ENCODE measurements around the gene SLC19A1.

Gene SLC19A1

GRCh38 chr21:45488931-45489721 lies 53.1 kb downstream of the SLC19A1 start:
- DNase-seq, result no peak

- DNase-seq, result no peak
Observed at GRCh38 chr21:45487891-45488600, 54.2 kb downstream of the SLC19A1 start.

GRCh38 chr21:45487161-45487806 lies 55.0 kb downstream of the SLC19A1 start:
- no peak for DNase-seq

- no peak for DNase-seq
Observed at GRCh38 chr21:45486443-45487160, 55.6 kb downstream of the SLC19A1 start.

- DNase-seq, result no peak
Observed at GRCh38 chr21:45485686-45486442, 56.4 kb downstream of the SLC19A1 start.

- DNase-seq, result no peak
Observed at GRCh38 chr21:45484318-45484717, 57.9 kb downstream of the SLC19A1 start.

- no peak for DNase-seq
Observed at GRCh38 chr21:45482899-45483821, 59.1 kb downstream of the SLC19A1 start.

GRCh38 chr21:45481977-45482898 lies 60.0 kb downstream of the SLC19A1 start:
- no peak for DNase-seq

- DNase-seq, result no peak
Observed at GRCh38 chr21:45481566-45481965, 60.7 kb downstream of the SLC19A1 start.

- DNase-seq, result no peak
Observed at GRCh38 chr21:45480701-45481500, 61.3 kb downstream of the SLC19A1 start.

- DNase-seq, result no peak
Observed at GRCh38 chr21:45479691-45480675, 62.3 kb downstream of the SLC19A1 start.

- no peak for DNase-seq
Observed at GRCh38 chr21:45478816-45479669, 63.2 kb downstream of the SLC19A1 start.

- DNase-seq, result peak; percentile 68
Observed at GRCh38 chr21:45478115-45478801, 64.0 kb downstream of the SLC19A1 start.

GRCh38 chr21:45477176-45478114 lies 64.8 kb downstream of the SLC19A1 start:
- DNase-seq, result no peak

- DNase-seq, result no peak
Observed at GRCh38 chr21:45476582-45476981, 65.7 kb downstream of the SLC19A1 start.
